ENCODE measurements around the gene TXNRD1.
"Not testable (repeated sequence)": the region's sequence is repeated elsewhere in the genome, so short reads cannot be mapped to it uniquely, and the experiment has no call there.

The TXNRD1 gene

DNA sequence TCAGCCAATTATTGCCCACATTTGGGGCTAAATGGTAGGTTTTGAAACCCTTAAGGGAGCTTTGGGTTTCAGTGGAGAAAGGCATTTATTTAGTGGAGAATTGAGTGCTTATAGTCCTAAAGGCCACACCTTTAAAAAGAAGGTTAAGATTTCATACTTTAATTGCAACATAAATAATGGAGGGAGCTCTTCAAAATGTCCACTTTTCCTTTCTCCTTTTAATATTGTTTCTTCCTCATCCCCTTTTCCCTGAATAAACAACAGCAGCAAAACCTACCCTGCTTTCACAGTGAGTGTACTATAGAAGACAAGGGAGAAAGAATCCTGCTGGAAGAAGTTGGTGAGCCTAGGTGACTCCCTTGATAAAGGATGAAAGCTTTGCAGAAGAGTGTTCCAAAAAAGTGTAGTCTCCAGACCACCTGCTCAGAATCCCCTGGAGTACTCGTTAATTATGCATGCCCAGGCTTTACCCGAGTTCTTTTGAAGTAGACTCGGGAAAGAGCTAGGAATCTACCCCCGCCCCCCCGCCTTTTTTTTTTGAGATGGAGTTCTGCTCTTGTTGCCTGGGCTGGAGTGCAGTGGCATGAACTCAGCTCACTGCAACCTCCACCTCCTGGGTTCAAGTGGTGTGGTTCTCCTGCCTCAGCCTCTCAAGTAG is 76.4 kb downstream of the TXNRD1 start:
- no peak overlapping the region for H3K4me3 ChIP-seq (ENCODE audit: low read length)

GRCh38 chr12:104292872-104293794 is 77.6 kb downstream of the TXNRD1 start:
- no peak for TF ChIP-seq EZH2phosphoT487 (IDR thresholded peaks at IDR 0.05; ENCODE audit: low read depth)
- TF ChIP-seq, protein P1, sequence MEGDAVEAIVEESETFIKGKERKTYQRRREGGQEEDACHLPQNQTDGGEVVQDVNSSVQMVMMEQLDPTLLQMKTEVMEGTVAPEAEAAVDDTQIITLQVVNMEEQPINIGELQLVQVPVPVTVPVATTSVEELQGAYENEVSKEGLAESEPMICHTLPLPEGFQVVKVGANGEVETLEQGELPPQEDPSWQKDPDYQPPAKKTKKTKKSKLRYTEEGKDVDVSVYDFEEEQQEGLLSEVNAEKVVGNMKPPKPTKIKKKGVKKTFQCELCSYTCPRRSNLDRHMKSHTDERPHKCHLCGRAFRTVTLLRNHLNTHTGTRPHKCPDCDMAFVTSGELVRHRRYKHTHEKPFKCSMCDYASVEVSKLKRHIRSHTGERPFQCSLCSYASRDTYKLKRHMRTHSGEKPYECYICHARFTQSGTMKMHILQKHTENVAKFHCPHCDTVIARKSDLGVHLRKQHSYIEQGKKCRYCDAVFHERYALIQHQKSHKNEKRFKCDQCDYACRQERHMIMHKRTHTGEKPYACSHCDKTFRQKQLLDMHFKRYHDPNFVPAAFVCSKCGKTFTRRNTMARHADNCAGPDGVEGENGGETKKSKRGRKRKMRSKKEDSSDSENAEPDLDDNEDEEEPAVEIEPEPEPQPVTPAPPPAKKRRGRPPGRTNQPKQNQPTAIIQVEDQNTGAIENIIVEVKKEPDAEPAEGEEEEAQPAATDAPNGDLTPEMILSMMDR (IDR thresholded peaks at IDR 0.05; ENCODE audit: low read depth, low read length): no peak
- Histone ChIP-seq H3K4me1 (ENCODE audit: low read length) (peaks cover 9% of the 10 kb centered on the region), H3K4me3 (ENCODE audit: low read length) (no peak overlapping the region), H3K79me2 (ENCODE audit: low read length) (peaks cover 98% of the 10 kb centered on the region), H2AFZ (ENCODE audit: low read depth, low read length) (no peak overlapping the region), H4K20me1 (ENCODE audit: insufficient read depth, low read length) (peaks cover 27% of the 10 kb centered on the region), H3K36me3 (replicated peaks; ENCODE audit: low read depth, low read length) (peaks cover 46% of the 10 kb centered on the region), H3K27ac (ENCODE audit: low read length) (no peak overlapping the region), H3K27me3 (ENCODE audit: low read depth, low read length) (no peaks in the 10 kb centered on the region), H3K4me2 (ENCODE audit: low read length) (no peak overlapping the region), H3K9ac (ENCODE audit: low read length) (no peak overlapping the region), H3K9me3 (ENCODE audit: insufficient read depth, low read length) (no peaks in the 10 kb centered on the region)

More for the DNA sequence above, 76.4 kb downstream of the TXNRD1 start:
- Histone ChIP-seq H3K79me2 (ENCODE audit: low read length) (peaks cover 99% of the 10 kb centered on the region), H3K27me3 (ENCODE audit: low read depth, low read length) (no peaks in the 10 kb centered on the region), H3K9me3 (ENCODE audit: insufficient read depth, low read length) (no peaks in the 10 kb centered on the region), H3K27ac (ENCODE audit: low read length) (no peak overlapping the region), H3K4me1 (ENCODE audit: low read length) (peaks cover 9% of the 10 kb centered on the region), H3K9ac (ENCODE audit: low read length) (no peak overlapping the region), H3K4me2 (ENCODE audit: low read length) (no peak overlapping the region), H4K20me1 (ENCODE audit: insufficient read depth, low read length) (peaks cover 19% of the 10 kb centered on the region), H3K36me3 (replicated peaks; ENCODE audit: low read depth, low read length) (peaks cover 40% of the 10 kb centered on the region), H2AFZ (ENCODE audit: low read depth, low read length) (no peak overlapping the region)
- TF ChIP-seq, protein P1 (IDR thresholded peaks at IDR 0.05; ENCODE audit: low read depth, low read length): no peak
- TF ChIP-seq EZH2phosphoT487 (IDR thresholded peaks at IDR 0.05; ENCODE audit: low read depth): no peak

- H3K9ac ChIP-seq (ENCODE audit: low read length); H3K4me2 ChIP-seq (ENCODE audit: low read length); H3K4me3 ChIP-seq (ENCODE audit: low read length); H2AFZ ChIP-seq (ENCODE audit: low read depth, low read length); H3K27me3 ChIP-seq (ENCODE audit: low read depth, low read length); H3K27ac ChIP-seq (ENCODE audit: low read length); H3K4me1 ChIP-seq (ENCODE audit: low read length); H3K9me3 ChIP-seq (ENCODE audit: insufficient read depth, low read length): not testable (repeated sequence)
- Histone ChIP-seq H3K79me2 (ENCODE audit: low read length) (peaks cover 98% of the 10 kb centered on the region), H4K20me1 (ENCODE audit: insufficient read depth, low read length) (peaks cover 32% of the 10 kb centered on the region), H3K36me3 (replicated peaks; ENCODE audit: low read depth, low read length) (peaks cover 50% of the 10 kb centered on the region)
- TF ChIP-seq, protein P1 (IDR thresholded peaks at IDR 0.05; ENCODE audit: low read depth, low read length): peak; percentile 24
Measured at GRCh38 chr12:104294158-104294859, 78.7 kb downstream of the TXNRD1 start.

All from OCI-LY3 (cell line).